EL (cell line): Measurements from ENCODE around the gene FCN3.
"Not testable (repeated sequence)": the region's sequence is repeated elsewhere in the genome, so short reads cannot be mapped to it uniquely, and the experiment has no call there.

Experiments used
- DNase-seq: peaks from one replicate; pipeline ENCODE4 v3.0.0-alpha.2; 2016

FCN3 gene

DNA sequence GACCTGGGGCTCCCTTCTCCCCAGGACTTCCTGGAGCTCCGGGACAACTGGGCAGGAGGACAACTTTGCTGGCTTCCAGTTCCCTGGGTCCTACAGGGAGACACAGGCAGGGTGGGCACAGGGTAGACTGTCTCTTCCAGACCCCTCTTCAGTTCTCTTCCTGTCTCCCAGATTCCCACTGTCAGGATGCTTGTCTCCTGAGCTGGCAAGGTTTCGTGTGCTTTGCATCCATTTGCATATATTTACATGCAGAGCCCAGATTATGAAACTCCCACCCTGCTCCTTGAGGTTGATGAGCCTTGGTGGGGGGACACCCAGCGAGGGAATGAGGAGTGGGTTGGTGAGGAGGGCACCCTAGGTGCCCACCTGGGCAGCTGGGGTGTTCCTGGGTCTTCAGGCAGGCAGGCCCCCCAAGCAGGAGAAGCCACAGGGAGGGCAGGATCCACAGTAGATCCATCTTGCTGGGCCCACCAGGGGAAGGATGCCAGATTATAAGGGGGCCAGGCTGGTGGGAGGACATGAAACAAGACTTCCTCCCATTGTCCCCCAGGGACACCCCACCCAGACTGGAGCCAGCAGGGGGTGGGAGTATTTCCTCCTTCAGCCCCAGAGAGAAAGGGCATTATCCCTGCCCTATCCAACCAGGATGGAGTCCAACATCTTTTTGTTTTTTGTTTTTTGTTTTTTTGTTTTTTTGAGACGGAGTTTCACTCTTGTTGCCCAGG lies at the start of gene FCN3:
TSS of gene FCN3 (minus strand) at position 463 of the 725 bp plus-strand sequence. CDS start at position 457, 6 bp downstream.
- no peak for DNase-seq

DNA sequence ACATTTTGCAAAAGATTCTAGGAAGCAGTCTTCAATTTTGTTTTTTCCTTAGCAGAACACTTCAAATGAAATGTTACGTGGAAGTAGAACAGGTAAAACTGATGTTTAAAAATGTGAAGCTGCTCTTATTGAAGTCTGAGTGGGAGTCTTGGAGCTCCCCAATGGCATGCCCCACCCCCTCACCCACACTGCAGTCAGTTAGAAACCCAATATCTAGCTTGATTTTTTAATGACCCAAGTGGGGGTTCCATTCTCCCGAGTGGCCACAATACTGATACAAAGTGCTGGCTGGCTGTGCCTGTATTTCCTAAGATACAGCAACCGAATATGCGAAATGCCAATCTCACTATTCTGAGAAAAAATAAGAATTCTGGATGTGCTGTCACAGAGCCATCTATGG lies 49.1 kb upstream of the FCN3 start:
- DNase-seq = no peak

- DNase-seq = peak; percentile 92
Measured at GRCh38 chr1:27418326-27419185, 43.9 kb upstream of the FCN3 start.

GRCh38 chr1:27417713-27418112 lies 43.1 kb upstream of the FCN3 start:
- DNase-seq = no peak

GRCh38 chr1:27416387-27417111 lies 41.9 kb upstream of the FCN3 start:
- peak; percentile 68 for DNase-seq

DNA sequence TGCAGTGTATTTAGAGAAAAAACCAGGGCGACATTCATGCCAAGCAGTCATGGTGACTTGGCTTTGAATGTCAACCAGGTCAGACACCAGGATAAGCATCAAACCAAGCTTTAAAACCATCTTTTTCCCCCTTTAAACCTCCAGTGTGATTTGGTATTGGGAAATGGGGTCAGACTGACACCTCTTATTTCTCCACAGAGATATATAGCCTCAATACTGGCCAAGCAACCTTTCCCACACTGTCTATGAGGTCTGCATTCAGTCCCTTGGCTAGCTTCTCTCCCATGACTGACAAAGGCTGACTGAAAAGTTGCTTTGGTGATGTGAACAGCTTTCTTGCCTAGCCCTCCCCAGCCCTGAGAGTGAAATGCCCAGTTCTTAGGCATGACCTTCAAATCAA lies 39.5 kb upstream of the FCN3 start:
- no peak for DNase-seq

- DNase-seq = no peak
Measured at GRCh38 chr1:27413004-27413403, 38.4 kb upstream of the FCN3 start.

- DNase-seq = no peak
Measured at GRCh38 chr1:27412502-27412901, 37.9 kb upstream of the FCN3 start.

DNA sequence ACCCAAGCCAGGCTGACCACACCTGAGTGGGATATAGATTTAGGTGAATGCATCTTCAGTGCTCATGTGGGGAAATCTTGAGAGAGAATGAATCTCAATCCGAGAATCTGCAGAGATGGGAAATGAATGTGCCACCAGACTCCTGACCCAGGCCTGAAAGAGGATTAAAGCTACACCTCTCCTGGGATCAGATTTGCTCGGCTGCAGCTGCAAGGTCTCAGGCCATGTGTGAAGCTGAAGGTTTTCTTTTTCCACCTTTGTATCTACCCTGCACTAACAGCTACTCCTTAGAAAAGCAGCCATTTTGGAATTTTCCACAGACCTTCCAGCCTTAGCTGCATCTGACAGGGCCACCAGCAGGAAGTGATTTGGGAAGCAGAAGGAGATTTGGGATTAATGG lies 36.1 kb upstream of the FCN3 start:
- DNase-seq = no peak

- no peak for DNase-seq
Measured at GRCh38 chr1:27409669-27410068, 35.0 kb upstream of the FCN3 start.

DNA sequence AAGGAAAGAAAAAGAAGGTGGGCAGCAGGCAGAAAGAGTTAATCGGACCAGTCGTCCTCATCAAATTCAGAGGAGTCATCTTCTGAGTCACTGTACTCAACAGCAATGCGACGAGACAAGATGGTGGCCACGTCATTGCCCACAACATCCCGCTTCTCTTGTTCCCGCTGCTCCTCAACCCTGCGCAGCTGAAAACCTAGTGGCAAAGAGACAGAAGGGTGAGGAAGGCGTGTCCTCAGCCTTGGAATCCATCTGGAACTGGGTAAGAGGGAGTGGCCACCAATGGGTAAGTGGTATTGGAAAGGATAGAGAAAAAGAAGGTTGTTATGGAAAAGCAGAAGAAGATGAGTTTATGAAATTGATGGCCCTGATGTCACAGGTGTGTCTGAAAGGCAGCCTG lies 33.5 kb upstream of the FCN3 start:
- peak; percentile 84 for DNase-seq

DNA sequence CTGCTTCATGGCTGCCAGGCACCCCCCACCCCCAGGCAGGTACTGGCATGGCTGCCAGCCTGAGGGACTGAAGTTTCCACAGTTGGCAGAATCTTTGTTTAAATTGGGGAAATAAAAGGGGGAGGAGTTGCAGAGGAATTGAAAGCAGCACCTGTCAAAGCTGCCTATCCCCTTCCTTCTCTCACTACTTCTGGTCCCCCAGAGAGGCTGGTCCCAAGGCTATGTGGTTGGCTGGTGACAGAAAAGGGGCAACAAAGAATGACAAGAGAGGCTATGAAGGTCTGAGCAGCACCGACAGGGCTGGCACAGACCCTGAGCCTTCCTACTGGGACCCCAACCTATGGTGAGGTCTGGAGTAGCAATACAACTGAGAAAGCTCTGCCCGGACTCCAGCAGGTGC lies 32.2 kb upstream of the FCN3 start:
- DNase-seq = not testable (repeated sequence)

DNA sequence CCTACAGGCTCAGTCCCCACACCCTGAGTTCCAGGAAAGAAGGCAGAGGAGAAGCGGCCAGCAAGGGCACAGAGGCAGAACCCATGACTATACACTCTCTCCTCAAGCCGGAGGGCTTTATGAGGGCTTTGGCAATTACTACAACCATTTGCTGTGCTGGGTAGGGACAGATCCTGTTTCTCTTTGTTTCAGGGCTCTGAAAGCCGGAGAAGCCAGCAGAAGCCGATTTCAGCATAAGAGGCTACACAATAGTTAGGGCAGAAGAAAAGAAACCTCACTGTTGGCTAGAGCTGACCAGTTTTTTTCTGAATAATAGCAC lies 31.7 kb upstream of the FCN3 start:
- DNase-seq = no peak

- DNase-seq = not testable (repeated sequence)
Measured at GRCh38 chr1:27405598-27406361, 31.2 kb upstream of the FCN3 start.

- peak; percentile 65 for DNase-seq
Measured at GRCh38 chr1:27405074-27405473, 30.4 kb upstream of the FCN3 start.

GRCh38 chr1:27403931-27404330 lies 29.3 kb upstream of the FCN3 start:
- no peak for DNase-seq

DNA sequence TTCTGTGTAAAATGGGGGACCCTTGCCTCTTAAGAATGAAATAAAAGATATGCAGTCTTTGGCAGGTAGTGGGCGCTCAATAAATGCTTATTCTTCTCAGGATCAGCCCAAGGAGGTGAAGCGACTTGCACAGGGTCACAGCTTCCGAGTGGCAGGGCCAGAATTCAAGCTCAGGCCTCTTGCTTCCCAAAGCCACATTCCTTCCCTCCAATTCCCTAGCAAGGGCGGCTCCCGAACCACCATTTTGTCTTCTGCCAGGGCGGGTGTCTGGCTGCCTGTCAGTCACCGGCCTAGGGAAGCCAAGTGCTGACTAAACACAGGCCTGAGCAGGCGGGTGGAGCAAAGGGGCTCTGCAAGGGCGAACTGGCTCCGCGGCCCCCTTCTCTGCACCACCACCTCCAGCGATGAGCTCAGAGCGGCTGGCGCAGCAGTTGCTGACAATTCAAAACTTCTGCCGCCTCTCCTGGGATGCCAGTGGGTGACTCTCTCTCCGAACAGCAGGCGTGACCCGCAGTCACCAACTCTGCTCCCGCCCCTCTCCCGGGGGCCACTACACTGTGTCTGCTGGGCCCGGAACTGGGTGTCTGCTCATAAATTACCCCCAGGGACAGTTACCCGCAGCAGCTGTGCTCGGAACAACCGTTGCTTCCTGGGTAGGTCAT lies 28.6 kb upstream of the FCN3 start:
- DNase-seq = peak; percentile 47

GRCh38 chr1:27402349-27402754 lies 27.7 kb upstream of the FCN3 start:
- DNase-seq = peak; percentile 58

- DNase-seq = no peak
Measured at GRCh38 chr1:27400963-27401341, 26.3 kb upstream of the FCN3 start.

GRCh38 chr1:27400082-27400962 lies 25.7 kb upstream of the FCN3 start:
- no peak for DNase-seq
